B cell (primary cell): Measurements from ENCODE around the gene ARFGAP2.

Experiments
- CTCF ChIP-seq: fragments of 200-600 bp; IDR thresholded peaks from one replicate; pipeline ENCODE4 v1.8.0; 2022; ENCODE audit warnings: antibody characterized with exemption, mild to moderate bottlenecking
- EZH2 ChIP-seq: IDR thresholded peaks from 2 replicates; pipeline ENCODE4 v1.6.1; 2012; ENCODE audit warnings: borderline replicate concordance, low read depth, mild to moderate bottlenecking, moderate library complexity, low read length; ENCODE audit not compliant: insufficient read depth, poor library complexity, severe bottlenecking

GRCh38 chr11:47187723-47188122 is 11.0 kb upstream of the ARFGAP2 start:
- TF ChIP-seq CTCF (no peak), EZH2 (no peak)
